ENCODE measurements around the gene BRINP3.

The BRINP3 gene

DNA sequence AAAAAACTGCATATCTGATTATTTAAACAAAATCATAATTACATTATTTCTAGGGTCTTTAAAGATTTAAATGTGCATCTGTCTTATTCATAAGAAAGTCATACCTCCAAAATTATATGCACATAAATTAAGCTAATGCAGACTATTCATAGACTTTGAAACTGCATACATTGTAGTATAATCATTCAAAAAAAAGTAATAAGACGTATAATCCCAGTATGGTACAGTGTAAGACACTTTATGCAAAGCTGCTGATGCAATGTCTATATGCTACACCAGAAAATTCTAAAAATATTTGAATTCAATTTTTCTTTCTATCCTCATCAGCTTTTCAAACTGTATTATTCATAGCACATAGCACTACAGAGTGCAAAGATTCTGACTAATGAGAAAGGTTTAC is 22.0 kb downstream of the BRINP3 start:
- TF ChIP-seq, protein P1, sequence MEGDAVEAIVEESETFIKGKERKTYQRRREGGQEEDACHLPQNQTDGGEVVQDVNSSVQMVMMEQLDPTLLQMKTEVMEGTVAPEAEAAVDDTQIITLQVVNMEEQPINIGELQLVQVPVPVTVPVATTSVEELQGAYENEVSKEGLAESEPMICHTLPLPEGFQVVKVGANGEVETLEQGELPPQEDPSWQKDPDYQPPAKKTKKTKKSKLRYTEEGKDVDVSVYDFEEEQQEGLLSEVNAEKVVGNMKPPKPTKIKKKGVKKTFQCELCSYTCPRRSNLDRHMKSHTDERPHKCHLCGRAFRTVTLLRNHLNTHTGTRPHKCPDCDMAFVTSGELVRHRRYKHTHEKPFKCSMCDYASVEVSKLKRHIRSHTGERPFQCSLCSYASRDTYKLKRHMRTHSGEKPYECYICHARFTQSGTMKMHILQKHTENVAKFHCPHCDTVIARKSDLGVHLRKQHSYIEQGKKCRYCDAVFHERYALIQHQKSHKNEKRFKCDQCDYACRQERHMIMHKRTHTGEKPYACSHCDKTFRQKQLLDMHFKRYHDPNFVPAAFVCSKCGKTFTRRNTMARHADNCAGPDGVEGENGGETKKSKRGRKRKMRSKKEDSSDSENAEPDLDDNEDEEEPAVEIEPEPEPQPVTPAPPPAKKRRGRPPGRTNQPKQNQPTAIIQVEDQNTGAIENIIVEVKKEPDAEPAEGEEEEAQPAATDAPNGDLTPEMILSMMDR (conservative IDR thresholded peaks at IDR 0.05; ENCODE audit: low read length), result no peak

GRCh38 chr1:190453550-190453949 is 24.1 kb downstream of the BRINP3 start:
- DNase-seq (ENCODE audit: low read depth), result no peak
- no peak overlapping the region for H3K4me3 ChIP-seq (ENCODE audit: low read length)
- TF ChIP-seq, protein P1 (conservative IDR thresholded peaks at IDR 0.05; ENCODE audit: low read length), result no peak

More for the DNA sequence above, 22.0 kb downstream of the BRINP3 start:
- no peak for DNase-seq (ENCODE audit: low read depth)
- H3K4me3 ChIP-seq (ENCODE audit: low read length), result no peak overlapping the region

- no peak overlapping the region for H3K4me3 ChIP-seq (ENCODE audit: low read length)
- no peak for DNase-seq (ENCODE audit: low read depth)
- TF ChIP-seq, protein P1 (conservative IDR thresholded peaks at IDR 0.05; ENCODE audit: low read length), result no peak
Observed at GRCh38 chr1:190452272-190452848, 25.3 kb downstream of the BRINP3 start.

DNA sequence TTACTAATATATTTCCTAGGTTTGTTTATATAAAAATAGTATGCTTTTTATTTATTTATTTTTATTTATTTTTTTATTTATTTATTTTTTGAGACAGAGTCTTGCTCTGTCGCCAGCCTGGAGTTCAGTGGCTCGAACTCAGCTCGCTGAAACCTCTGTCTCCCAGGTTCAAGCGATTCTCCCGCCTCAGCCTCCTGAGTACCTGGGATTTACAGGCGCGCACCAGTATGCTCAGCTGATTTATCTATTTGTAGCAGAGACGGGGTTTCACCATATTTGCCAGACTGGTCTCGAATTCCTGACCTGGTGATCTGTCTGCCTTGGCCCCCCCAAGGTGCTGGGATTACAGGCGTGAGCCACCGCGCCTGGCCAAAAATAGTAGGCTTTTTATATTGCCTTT is 33.2 kb downstream of the BRINP3 start:
- no peak overlapping the region for H3K4me3 ChIP-seq (ENCODE audit: low read length)
- no peak for DNase-seq (ENCODE audit: low read depth)
- TF ChIP-seq, protein P1 (conservative IDR thresholded peaks at IDR 0.05; ENCODE audit: low read length), result no peak

DNA sequence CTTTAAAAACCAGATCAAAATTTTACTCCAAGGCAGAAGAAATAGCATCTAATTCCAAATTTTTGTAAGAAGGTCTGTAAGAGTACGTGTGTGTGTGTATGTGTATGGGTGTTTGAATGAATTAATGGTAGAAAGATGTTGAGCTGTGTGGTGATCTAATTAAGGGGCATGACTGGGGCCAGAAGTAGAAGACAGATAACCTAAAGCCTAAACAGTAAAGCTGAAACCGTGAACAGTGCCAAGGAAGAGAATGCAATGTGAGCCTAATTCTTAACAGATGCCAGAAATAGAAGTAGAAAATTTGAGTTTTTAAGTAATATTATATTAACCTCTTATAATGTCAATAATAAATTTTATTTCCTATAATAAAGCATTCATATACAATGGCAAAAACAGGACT is 38.2 kb downstream of the BRINP3 start:
- H3K4me3 ChIP-seq (ENCODE audit: low read length), result no peak overlapping the region
- TF ChIP-seq, protein P1 (conservative IDR thresholded peaks at IDR 0.05; ENCODE audit: low read length), result no peak
- no peak for DNase-seq (ENCODE audit: low read depth)

DNA sequence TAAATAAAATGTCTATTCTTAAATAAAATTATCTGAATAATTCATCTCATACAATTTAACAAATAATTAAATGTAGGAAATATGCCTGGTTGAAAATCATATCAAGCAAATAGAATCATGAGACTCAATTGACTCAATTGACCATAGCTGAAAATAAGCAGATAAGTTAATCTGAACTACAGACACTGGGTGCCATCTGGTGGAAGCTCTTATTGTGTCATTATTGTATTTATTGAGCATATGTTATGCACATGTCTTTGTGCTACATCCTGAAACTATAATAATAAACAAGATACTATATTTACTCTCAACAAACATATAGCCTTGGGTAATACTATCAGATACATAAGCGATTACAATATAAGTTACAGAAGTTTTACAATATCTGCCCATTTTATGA is 41.0 kb downstream of the BRINP3 start:
- TF ChIP-seq, protein P1 (conservative IDR thresholded peaks at IDR 0.05; ENCODE audit: low read length), result no peak
- no peak for DNase-seq (ENCODE audit: low read depth)
- no peak overlapping the region for H3K4me3 ChIP-seq (ENCODE audit: low read length)

DNA sequence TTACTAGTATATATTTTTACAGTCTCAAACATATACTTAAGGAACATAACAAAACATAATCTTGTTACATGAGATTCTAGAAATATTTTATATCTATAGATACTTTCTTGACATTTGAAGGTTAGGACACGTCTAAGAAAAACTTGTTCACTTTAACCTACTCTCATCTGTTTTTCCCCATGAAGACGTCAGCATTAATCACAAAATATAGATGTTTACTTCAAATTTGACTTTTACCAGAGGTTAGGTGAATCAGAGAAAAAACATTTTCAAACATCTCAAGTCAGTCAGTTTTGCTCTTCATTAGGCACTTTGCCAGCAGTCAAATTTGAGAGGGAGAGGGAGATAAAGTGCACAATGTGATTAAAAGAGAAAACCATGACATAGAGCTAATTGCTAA is 47.7 kb downstream of the BRINP3 start:
- DNase-seq (ENCODE audit: low read depth), result no peak
- TF ChIP-seq, protein P1 (conservative IDR thresholded peaks at IDR 0.05; ENCODE audit: low read length), result no peak
- H3K4me3 ChIP-seq (ENCODE audit: low read length), result no peak overlapping the region
